ENCODE results near the gene DHDH.

Gene DHDH

GRCh38 chr19:48993175-48994034 is 59.9 kb downstream of the DHDH start, which contains the start of the genes GYS1 and RUVBL2:
GYS1 (minus strand) TSS chr19:48993309; CDS start chr19:48993112, 197 bp downstream.
RUVBL2 (plus strand) TSS chr19:48993887; CDS start chr19:48993912, 25 bp downstream.
- DNase-seq: peak; percentile 99

- peak; percentile 27 to 56 for DNase-seq
Measured at GRCh38 chr19:48994035-48994386, 60.5 kb downstream of the DHDH start.
